ENCODE results near the gene BRWD1.

The BRWD1 gene

DNA sequence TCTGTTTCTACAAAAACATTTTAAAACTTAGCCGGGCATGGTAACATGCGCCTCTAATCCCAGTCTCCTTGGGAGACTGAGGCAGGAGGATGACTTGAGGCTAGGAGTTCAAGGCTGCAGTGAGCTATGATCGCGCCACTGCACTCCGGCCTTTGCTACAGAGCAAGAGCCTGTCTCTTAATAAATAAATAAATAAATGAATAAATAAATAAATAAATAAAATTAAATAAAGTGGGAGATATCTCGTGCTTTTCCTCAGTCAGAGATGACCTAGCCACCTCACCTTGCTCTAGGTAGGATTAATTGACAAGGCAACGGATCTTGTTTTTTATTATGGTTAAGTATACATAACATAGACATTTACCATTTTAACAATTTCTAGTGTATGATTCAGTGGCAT is 14.3 kb upstream of the BRWD1 start:
- DNase-seq (ENCODE audit: low spot score) = no peak

DNA sequence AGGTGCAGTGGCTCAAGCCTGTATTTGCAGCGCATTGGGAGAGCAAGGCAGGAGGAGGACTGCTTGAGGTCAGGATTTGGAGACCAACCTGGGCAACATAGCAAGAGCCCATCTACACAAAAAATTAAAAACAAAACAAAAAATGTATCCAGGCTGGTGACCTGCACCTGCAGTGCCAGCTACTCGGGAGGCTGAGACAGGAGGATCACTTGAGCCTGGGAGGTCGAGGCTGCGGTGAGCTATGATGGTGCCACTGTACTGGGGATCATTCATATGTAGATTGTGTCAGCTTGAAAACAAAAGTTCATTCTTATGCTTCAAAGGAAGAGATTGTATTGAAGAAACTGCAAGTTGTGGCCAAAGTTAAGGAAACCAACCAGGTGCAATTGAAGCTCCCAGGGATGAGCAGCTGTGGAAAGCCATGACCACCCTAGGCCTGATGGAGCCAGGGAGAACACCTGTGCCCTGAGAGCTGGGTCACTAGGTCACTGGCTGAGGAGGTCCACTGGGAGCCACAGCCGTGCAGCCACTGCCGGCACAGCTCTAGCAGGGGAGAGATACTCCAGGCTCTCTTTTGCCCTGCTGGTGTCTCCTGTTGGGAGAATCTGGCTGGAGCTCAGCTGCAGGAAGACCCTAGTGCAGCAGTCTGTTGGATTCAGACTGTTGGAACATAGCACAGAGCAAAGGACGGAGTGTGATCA is 13.3 kb upstream of the BRWD1 start:
- no peak for DNase-seq (ENCODE audit: low spot score)

DNA sequence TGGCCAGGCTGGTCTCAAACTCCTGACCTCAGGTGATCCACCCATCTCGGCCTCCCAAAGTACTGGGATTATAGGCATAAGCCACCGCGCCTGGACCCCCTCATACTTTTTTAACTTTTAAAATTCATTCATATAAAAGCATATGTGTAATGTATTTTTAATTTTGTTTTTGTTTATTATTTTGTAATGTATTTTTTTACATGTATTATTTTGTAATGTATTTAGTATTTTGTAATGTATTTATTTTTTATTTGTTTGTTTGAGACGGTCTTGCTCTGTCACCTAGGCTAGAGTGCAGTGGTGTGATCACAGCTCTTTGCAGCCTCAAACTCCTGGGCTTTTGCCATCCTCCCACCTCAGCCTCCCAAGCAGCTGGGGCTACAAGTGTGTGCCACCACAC is 12.0 kb upstream of the BRWD1 start:
- no peak for DNase-seq (ENCODE audit: low spot score)

DNA sequence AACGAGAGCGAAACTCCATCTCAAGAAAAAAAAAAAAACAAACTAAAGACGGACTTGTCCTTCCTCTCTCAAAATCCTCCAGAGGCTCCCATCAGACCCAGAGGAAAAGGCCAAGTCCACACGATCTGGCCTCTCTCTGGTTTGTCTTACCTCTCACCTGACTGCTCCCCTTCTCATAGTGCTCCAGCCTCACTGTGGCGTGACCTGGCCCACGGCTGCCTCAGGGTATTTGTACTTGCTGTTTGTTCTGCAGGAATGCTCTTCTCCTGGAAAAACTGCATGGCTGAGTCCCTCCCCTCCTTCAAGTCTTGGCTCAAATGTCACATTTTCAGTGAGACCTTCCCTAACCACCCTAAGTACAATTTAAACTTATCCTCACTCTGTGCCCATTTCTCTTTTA is 8.0 kb upstream of the BRWD1 start:
- no peak for DNase-seq (ENCODE audit: low spot score)

DNA sequence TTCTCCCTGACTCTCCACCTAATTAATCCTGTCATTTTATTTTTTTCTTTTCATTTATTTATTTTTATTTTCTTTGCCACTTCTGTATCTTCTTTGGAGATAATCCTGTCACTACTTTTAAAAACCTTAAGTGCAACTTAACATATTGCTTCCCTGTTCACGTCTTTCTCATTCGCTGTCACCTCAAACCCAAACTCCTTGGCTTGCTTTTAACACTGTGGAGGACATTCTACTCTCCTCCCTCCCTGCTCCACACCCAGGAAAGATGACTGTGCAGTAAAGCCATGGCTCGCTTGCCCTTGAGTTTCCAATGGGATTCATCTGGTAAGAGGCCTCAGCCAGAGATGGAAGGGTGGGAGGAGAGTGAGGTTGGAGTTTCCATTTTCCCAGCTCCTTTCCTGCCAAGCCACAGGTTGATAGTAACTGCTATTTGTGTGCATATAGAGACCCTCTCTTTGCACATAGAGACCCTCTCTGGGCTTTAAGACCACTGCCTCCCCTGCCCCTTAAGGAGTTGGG is 6.4 kb upstream of the BRWD1 start:
- no peak for DNase-seq (ENCODE audit: low spot score)

DNA sequence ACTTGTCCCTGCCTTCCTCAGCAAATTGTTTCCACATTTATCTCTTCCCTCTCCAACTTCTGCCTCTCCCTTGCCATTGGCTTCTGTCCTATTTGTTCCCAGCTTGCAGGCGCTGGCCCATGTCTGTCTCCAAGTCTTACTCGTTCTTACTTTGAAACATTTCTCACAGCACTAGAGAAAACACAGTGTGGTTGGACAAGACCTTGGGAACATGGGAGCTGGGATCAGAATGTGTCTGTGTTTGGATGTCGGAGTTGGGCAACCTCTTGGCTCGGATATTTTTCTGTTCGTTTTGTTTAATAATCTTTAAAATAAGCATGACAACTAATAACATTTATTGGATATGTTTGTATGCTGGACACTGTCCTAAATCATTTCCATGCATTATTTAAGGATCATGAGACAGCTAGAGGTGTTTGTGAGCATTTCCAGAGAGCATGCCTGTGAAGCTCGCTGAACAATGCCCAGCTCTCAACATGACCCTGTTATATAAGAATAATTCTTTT is 5.9 kb upstream of the BRWD1 start:
- no peak for DNase-seq (ENCODE audit: low spot score)

DNA sequence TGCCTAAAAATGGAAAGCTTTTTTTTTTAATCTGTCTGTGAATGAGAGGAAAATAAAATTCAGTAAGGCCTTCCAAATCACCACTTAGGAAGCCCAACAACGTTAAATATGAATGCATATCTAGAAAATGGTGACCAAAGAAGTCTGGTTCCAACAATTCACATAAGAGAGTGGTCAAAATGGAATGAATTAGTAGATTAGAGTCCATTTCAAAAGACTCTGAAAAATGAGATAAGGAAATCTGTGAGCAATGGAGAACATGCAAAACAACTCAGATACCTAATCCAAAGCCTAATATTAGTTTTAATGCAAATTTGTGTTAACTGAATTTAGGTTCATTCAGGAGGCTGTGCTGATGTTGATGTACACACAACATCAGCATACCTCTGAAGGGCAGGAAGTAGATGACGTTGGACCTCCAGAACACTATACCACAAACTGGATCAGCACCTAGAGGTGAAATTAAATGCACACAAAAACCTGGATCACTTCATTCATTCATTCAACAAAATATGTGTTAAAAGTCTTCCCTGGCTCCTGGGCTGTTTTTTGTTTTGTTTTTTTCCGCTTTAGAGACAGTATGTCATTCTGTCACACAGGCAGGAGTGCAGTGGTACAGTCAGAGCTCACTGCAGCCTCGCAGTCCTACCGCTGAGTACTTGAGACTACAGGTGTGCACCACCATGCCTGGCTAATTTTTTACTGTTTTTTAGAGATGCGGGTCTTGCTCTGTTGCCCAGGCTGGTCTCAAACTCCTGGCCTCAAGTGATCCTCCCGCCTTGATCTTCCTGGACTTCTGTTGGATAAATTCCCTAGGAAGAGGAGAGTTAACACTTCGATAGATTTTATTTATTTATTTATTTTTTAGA is 4.9 kb upstream of the BRWD1 start:
- DNase-seq (ENCODE audit: low spot score) = no peak

DNA sequence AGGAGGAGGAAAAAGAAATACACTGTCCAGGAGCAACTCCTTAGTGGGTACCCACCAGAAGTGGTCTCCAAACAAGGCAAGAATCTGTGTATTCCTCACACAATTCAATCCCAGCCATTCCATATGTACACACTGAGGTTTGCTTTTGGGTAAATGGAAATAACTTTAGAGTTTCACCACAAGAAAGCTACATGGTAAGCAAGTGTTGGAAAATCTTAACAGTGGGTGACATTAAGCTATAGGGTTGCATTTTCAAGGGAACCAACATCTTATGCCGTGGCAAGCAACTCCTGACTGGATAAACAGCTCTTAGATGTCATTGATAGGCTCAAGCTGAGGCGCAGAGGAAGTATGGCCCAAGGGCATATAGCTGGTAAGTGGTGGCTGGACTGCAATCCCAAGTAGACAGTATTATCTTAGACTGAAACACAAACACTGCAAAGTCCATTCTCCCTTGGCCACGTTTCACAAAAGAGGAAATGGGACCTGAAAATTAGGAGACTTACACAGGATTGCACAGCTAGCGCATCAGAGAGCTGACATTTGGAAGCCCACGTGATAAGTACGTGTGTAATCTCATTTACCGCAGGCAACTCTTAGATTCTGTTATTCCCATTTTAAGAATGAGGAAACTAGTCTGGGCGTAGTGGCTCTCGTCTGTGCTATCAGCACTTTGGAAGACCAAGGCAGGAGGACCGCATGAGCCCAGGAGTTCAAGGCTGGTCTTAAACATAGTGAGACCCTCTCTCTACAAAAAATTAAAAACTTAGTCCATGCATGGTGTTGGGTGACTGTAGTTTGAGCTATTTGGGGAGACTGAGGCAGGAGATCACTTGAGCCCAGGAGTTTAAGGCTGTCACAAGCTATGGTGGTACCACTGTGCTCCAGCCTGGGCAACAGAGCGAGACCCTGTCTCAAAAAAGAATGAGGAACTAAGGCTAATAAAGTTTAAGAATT is 4.0 kb upstream of the BRWD1 start:
- no peak for DNase-seq (ENCODE audit: low spot score)

DNA sequence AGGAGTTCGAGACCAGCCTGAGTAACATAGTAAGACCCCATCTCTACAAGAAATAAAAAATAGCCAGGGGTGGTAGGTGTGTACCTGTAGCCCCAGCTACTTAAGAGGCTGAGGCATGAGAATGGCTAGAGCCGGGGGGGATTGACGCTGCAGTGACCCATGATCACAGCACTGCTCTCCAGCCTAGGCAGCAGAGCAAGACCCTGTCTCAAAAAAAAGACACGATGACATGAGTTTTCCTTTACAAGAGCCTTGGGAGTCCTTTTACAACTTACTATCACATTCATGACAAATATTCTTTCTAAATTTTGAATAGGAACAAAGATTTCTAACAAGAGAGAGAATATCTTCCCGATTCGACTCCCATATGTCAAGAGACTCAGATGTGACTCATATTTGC is 3.3 kb upstream of the BRWD1 start:
- DNase-seq (ENCODE audit: low spot score) = no peak

DNA sequence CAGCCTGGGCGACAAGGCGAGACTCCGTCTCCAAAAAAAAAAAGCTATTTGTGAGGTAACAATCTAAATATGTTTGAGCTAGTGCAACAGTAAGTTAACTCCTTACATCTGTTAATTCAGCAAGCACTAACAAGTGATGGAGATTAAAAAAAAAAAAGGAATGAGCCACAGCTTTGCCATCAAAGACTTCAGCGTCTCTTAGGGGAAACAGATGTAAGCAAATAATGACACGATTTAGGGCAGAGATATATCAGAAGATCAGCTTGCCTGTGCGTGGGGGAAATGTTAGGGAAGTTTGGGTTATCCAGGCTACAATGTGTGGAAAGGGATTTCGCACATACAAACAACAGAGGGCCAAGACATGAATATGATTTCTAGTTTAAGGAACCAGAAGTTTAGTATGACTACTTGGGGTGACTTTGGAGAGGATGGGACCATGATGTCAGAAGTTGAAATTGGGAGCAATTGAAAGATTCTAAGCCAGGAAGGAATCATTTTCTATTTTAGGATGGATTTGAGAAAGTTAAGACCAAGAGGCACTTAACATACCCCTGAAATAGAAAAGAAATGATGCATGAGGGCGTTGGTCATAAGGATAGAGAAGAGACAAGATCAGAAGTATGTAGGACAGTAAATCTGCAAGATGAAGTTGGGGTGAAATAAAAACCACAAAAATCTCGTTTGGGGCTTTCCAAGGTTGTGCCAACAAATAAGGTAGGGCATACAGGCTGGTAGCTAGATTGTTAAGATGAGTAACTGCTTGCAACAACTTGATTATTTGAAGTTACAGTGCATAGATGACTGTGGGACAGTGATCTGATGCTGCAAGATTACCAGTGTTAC is 2.4 kb upstream of the BRWD1 start:
- DNase-seq (ENCODE audit: low spot score) = no peak

DNA sequence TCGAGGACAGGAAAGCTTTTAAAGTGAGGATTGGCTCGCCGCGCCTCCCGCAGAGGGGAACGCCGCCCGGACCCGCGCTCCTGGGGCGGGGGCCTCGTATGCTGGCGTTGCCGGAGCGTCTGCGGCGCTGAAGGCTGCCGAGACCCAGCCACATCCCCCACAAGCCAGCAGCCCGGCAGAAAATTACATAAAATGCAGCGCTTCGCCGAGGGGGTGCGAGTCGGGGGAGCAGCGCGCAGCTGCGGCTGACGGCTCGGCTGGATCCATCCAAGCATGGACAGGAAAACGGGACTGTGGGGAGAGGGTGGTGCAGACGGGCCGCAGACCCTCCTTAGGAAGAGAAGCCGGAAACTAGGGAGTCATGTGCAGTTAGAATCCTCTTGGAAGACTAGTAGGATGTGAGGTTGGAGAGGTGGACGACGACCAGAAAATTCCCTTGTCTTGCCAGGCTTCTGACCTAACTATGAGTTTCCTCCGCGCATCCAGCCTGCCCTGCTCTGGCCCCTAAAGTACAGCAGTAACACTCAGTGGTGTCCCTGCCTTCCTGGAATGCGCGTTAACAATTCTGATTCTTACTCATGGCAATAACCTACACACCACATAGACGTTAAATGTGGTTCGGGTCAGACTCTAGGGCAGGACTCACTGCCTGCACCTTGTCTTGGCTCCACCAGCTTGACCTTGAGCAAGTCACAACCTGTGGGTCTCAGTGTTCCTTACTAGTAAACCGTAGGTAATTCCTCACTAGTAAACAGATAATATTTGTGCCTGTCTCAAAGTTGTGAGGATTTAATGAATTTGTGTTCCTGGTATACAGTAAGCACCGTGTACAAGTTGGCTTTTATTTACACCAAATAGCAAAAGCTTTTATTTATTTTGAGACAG is 953 bp upstream of the BRWD1 start:
- peak; percentile 69 for DNase-seq (ENCODE audit: low spot score)

DNA sequence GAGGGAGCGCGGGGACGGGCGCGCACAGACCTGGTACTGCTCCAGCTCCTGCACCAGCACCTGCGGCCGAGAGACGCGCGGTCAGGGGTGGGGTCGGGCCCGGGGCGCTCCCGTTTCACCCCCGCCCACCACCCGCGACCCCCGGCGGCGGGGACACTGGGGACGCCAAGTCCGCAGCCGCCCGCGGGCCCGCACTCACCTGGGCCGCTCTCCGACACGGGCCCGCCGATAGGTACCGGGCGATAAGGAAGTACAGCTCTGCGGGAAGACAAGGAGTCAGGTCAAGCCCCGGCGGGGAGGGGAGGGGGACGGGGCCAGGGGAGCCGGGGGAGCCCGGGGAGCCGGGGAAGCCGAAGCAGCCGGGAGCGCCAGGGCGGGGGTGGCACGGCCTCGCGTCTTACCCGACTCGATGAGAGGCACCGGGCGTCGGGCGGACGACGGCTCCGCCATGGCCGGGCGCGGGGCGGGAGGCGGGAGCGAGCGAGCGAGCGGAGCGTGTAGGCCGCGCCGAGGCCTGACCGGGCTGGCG is 326 bp downstream of the BRWD1 start:
- DNase-seq (ENCODE audit: low spot score) = no peak

DNA sequence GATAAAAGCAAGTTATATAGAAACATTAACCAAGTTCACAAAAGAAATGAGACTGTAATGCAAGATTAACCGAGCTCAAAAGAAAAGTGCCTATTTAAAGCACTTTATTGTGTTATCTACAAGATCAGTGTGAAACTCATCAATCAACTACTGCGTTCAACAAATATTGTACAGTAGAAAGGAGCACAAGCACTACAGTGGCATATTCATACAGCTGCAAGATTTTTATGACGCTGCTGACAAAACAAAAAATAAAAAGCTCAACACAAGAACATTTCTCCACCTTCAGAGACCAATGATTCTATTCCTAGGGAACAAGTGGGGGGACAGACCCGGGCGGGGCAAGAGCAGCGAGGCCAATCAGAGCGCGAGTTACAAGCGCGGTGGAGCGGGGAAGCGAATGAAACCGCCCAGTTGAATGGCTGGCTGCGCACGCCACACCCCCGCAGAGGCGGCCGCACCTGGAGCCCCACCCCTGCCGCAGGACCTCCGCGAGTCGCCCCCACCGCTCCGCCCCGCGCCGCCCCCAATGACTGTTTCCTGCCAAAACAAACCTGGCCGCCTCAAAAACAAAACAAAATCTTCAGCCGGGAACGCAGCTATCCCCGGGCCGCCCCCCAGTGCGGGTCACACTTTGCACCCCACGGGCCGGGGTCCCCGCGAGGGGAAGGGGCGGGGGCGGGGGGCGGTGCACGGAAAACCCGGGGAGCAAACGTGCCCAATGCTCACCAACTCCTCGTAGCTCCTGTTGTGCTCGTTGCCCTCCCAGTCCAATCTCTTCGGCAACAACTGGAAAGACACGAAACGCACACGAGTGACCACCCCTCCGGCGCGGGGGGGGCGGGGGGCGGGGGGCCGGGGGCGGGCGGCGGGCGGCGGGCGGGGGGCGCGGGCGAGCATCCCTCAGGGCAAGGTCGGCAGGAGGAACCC is 1.1 kb downstream of the BRWD1 start:
- peak; percentile 90 for DNase-seq (ENCODE audit: low spot score)

DNA sequence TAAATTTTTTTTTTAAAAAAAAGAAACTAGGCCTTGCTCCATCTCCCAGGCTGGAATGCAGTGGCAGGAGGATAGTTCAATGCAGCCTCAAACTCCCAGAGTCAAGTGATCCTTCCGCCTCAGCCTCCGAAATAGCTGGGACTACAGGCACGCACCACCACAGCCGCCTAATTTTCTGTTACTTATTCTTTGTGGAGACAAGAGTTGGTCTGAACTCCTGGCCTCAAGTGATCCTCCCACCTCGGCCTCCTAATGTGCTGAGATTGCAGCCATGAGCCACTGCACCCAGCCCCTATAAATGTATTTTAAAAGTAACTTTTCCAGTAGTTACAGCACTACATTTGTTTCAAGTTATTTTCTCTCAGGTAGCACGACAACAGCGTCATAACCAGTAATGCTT is 2.3 kb downstream of the BRWD1 start:
- DNase-seq (ENCODE audit: low spot score) = no peak

DNA sequence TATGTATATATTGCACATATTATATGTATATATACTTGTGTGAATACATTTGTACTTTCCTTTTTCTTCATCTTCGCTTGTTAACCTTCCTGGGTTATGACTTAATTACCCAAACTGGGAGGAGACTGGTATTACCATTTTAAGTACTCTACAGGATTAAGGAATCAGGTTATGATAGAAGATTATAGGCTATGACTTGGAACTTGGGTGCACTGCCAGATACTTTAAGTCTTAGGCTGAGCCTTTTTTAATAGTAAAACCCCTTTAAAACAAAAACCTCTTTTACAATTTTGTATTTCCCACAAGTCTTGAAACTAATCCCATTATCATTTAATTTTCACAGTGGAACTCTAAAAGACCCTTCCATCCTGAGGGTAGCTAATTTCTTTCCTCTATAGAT is 6.0 kb downstream of the BRWD1 start:
- DNase-seq (ENCODE audit: low spot score) = no peak

DNA sequence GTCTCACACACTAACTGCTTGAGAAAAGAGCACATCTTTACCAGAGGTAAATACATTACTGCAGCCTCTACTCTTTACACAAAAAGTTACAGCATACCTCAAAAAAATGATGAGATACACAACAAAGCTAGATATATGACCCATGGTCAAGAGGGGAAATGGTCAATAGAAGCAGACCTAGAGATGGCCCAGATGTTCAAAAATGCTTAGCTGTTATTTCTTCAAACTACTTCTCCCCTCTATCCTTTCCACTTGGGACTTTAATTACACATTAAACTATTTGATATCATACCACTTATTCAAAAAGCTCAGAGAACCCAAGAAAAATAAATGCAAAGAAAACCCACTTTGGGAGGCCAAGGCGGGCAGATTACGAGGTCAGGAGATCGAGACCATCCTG is 12.8 kb downstream of the BRWD1 start:
- DNase-seq (ENCODE audit: low spot score) = no peak

DNA sequence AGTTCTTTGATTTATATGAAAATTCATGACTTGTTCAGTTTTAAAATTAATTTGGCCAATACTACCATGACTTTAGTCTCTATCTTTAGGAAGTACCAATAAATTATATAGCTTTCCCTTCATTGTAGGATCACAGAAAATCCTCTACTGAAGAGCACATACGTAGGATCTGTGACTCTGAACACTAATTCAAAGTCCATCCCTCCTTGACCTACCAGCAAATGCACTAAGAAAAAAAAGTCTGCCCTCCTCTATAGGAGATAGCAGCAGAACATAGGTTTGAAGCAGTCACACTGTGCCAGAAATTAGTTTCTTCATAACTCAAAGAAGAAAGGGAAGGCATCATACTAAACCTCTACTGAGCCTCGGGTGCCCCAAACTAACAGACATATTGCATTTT is 16.5 kb downstream of the BRWD1 start:
- no peak for DNase-seq (ENCODE audit: low spot score)

DNA sequence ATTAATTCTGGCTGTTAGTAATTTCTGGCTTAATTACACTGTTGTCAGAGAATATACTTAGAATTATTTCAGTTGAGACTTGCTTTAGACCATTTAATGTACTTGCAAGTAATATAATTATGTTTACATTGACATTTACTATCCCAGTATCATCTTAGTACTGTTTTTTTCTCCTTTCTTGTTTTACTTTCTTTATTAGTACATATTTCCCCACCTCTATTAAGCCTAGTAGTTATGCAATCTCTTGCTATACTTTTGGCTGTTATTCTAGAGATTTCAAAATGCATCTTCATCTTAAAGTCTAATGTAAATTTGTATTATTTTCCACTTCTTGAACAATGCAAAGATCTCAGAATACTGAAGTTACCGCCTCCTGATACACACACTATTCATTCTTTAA is 24.4 kb downstream of the BRWD1 start:
- DNase-seq (ENCODE audit: low spot score) = no peak

DNA sequence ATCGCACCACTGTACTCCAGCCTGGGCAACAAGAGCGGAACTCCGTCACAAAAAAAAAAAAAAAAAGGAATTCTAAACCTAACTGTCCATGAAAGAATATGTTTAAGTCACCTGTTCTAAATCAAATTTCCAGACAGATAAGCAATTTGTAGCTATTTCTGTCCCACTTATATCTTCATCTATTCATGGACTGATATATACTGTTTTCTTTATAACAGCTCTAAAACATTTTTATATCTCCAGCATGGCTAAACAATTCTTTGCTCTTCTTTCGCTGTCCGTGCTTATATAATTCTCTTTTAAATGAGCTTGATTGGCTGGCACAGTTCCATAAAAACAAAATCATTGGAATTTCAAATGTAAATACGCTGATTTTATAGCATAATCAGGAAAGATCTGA is 30.5 kb downstream of the BRWD1 start:
- DNase-seq (ENCODE audit: low spot score) = no peak
